HepG2 (cell line): ENCODE data around the gene FYB2.

Experiments
- ATF3 ChIP-seq: sonication (generic); formaldehyde crosslinking; IDR thresholded peaks from 2 replicates; pipeline ENCODE4 v1.4.0; 2020; ENCODE audit warnings: missing genetic modification reagents
- BRCA1 ChIP-seq: sonication (generic); formaldehyde crosslinking; IDR thresholded peaks from 2 replicates; pipeline ENCODE4 v1.4.0; 2020; ENCODE audit warnings: missing genetic modification reagents
- CTCF ChIP-seq: sonication (generic); formaldehyde crosslinking; IDR thresholded peaks from 2 replicates; pipeline ENCODE4 v1.5.0; 2020; ENCODE audit warnings: mild to moderate bottlenecking, missing genetic modification reagents, moderate library complexity
- EP300 ChIP-seq, 3 experiments: sonication (generic) in 1 of 3; formaldehyde crosslinking in 1 of 3; IDR thresholded peaks; 2 replicates each; pipeline versions ENCODE4 v1.5.1 to v1.6.1; 2011 to 2020; ENCODE audit warnings: low read depth in 2 of 3, low read length in 2 of 3, borderline replicate concordance in 1 of 3, improper control_type of control experiment in 1 of 3, mild to moderate bottlenecking in 1 of 3, missing genetic modification reagents in 1 of 3, moderate library complexity in 1 of 3
- EZH2 ChIP-seq: conservative IDR thresholded peaks from 2 replicates; pipeline ENCODE4 v1.6.1; 2012; ENCODE audit warnings: mild to moderate bottlenecking, low read depth, low read length, moderate library complexity
- POLR2A ChIP-seq, 2 experiments: IDR thresholded peaks; 2 replicates each; pipeline ENCODE4 v1.6.1; 2011; ENCODE audit warnings: low read depth in 2 of 2, low read length in 2 of 2, mild to moderate bottlenecking in 1 of 2, moderate library complexity in 1 of 2; ENCODE audit not compliant: insufficient read depth in 1 of 2
- RBM39 ChIP-seq: fragments of 200-400 bp; formaldehyde crosslinking; IDR thresholded peaks from one replicate; pipeline ENCODE4 v1.6.1; 2018; ENCODE audit warnings: antibody characterized with exemption, mild to moderate bottlenecking, low read depth, low read length; ENCODE audit not compliant: poor library complexity, severe bottlenecking
- SCMH1 ChIP-seq: sonication (generic); formaldehyde crosslinking; IDR thresholded peaks from 2 replicates; pipeline ENCODE4 v1.9.0; 2021; ENCODE audit warnings: missing genetic modification reagents, mild to moderate bottlenecking, borderline replicate concordance
- STAT5B ChIP-seq: sonication (generic); formaldehyde crosslinking; IDR thresholded peaks from 2 replicates; pipeline ENCODE4 v1.4.0; 2020; ENCODE audit warnings: missing genetic modification reagents
- TRIM22 ChIP-seq: fragments of 450-650 bp; IDR thresholded peaks from 2 replicates; pipeline ENCODE4 v1.6.1; 2017
- ZNF260 ChIP-seq: sonication (generic); formaldehyde crosslinking; IDR thresholded peaks from 2 replicates; pipeline ENCODE4 v1.4.0; 2020; ENCODE audit warnings: missing genetic modification reagents, low read depth, mild to moderate bottlenecking, borderline replicate concordance
- ZNF333 ChIP-seq: sonication (generic); formaldehyde crosslinking; IDR thresholded peaks from 2 replicates; pipeline ENCODE4 v1.4.0; 2020; ENCODE audit warnings: mild to moderate bottlenecking, missing genetic modification reagents, borderline replicate concordance
- ZNF549 ChIP-seq: sonication (generic); formaldehyde crosslinking; IDR thresholded peaks from 2 replicates; pipeline ENCODE4 v1.5.0; 2020; ENCODE audit warnings: missing genetic modification reagents
- ZNF609 ChIP-seq: sonication (generic); formaldehyde crosslinking; IDR thresholded peaks from 2 replicates; pipeline ENCODE4 v1.4.0; 2020; ENCODE audit warnings: mild to moderate bottlenecking, missing genetic modification reagents, borderline replicate concordance

GRCh38 chr1:56780128-56780750 is 39.0 kb downstream of the FYB2 start:
- no peak for TF ChIP-seq EZH2
- no peak for TF ChIP-seq CTCF (CRISPR knock-in tag)
- TF ChIP-seq RBM39: no peak
- no peak for TF ChIP-seq ZNF609
- no peak for TF ChIP-seq ZNF549
- no peak for TF ChIP-seq POLR2A (IDR thresholded peaks at IDR 0.05; ENCODE audit: insufficient read depth in 1 of 2, low read depth in 2 of 2, low read length in 2 of 2)
- peak; percentile 96 for TF ChIP-seq ATF3 (CRISPR knock-in tag)
- no peak for TF ChIP-seq ZNF260 (CRISPR knock-in tag)
- no peak for TF ChIP-seq SCMH1 (CRISPR knock-in tag)
- no peak for TF ChIP-seq STAT5B (CRISPR knock-in tag)
- TF ChIP-seq EP300 (IDR thresholded peaks at IDR 0.05; ENCODE audit: low read depth in 2 of 2, low read length in 2 of 2): no peak
- TF ChIP-seq EP300 (CRISPR knock-in tag; IDR thresholded peaks at IDR 0.05; ENCODE audit: borderline replicate concordance): no peak
- no peak for TF ChIP-seq ZNF333 (CRISPR knock-in tag)
- no peak for TF ChIP-seq BRCA1
- TF ChIP-seq TRIM22: no peak
